B cell (primary cell): ENCODE results near the gene ZNF646. TPM values are rescaled to one million over a fixed set of nuclear protein-coding genes. Genes with fewer than 3 reads are reported as not detected.

Experiments
- ATAC-seq: fragments of 200-7000 bp; cut with Tn5 transposase; one replicate; pipeline ENCODE4 v1.10.0; 2021; ENCODE audit warnings: low read depth, mild to moderate bottlenecking, moderate number of reproducible peaks, moderate library complexity
- CTCF ChIA-PET: fragments of 350-600 bp; sonication (Branson Sonifier 250); formaldehyde crosslinking; loops from one replicate; lab custom pipeline; 2021; ENCODE audit warnings: antibody characterized with exemption, inconsistent platforms; lab: Charles Lee
- POLR2A ChIA-PET: fragments of 350-600 bp; sonication (Branson Sonifier 250); formaldehyde crosslinking; loops from one replicate; lab custom pipeline; 2021; ENCODE audit warnings: antibody characterized with exemption; lab: Charles Lee
- DNase-seq: peaks from one replicate; pipeline ENCODE4 v3.0.0; 2013
- H2AFZ ChIP-seq: 2 replicates; pipeline ENCODE4 v1.6.1; 2012; ENCODE audit warnings: mild to moderate bottlenecking, low read depth, low read length; ENCODE audit not compliant: insufficient read depth, poor library complexity, severe bottlenecking
- H3K27ac ChIP-seq, 2 donors: 1 replicate in 1 of 2; 2 replicates in 1 of 2; pipeline ENCODE4 v1.5.1; 2012 to 2013; ENCODE audit warnings: low read length in 2 of 2, mild to moderate bottlenecking in 2 of 2, moderate library complexity in 1 of 2
- H3K27me3 ChIP-seq, 4 experiments: fragments of 200-600 bp in 1 of 4; sonication (generic) in 1 of 4; replicated peaks in 1 of 4; 1 replicate in 2 of 4; 2 replicates in 2 of 4; pipeline versions ENCODE4 v1.6.1 to v1.7.0; 2013 to 2016; ENCODE audit warnings: low read length in 3 of 4, mild to moderate bottlenecking in 2 of 4, mixed read lengths in 1 of 4, moderate library complexity in 1 of 4; ENCODE audit not compliant: insufficient read depth in 4 of 4, control insufficient read depth in 3 of 4; ENCODE audit errors: control extremely low read depth in 1 of 4
- H3K36me3 ChIP-seq, 2 experiments: replicated peaks in 1 of 2; 1 replicate in 1 of 2; 2 replicates in 1 of 2; pipeline versions ENCODE4 v1.6.1 to v1.7.1; 2013; ENCODE audit warnings: low read length in 1 of 2; ENCODE audit not compliant: insufficient read depth in 2 of 2, control insufficient read depth in 1 of 2; ENCODE audit errors: control extremely low read depth in 1 of 2, extremely low read depth in 1 of 2
- H3K4me1 ChIP-seq, 2 donors: fragments of 200-600 bp in 1 of 2; sonication (generic) in 1 of 2; 1 replicate in 1 of 2; 2 replicates in 1 of 2; pipeline versions ENCODE4 v1.5.1 to v1.6.1; 2013 to 2017; ENCODE audit warnings: low read length in 2 of 2; ENCODE audit not compliant: control insufficient read depth in 2 of 2, insufficient read depth in 2 of 2
- H3K4me2 ChIP-seq: replicated peaks from 2 replicates; pipeline ENCODE3; 2012; ENCODE audit warnings: mild to moderate bottlenecking, low read depth, low read length; ENCODE audit not compliant: poor library complexity, severe bottlenecking
- H3K4me3 ChIP-seq, 5 experiments: fragments of 200-600 bp in 1 of 5; sonication (generic) in 1 of 5; 1 replicate in 3 of 5; 2 replicates in 2 of 5; pipeline versions ENCODE4 v1.5.1 to v1.7.0; 2011 to 2016; ENCODE audit warnings: low read length in 4 of 5, mild to moderate bottlenecking in 4 of 5, low read depth in 2 of 5, control low read depth in 1 of 5, moderate library complexity in 1 of 5; ENCODE audit not compliant: insufficient read depth in 1 of 5; ENCODE audit errors: control extremely low read depth in 1 of 5, extremely low read depth in 1 of 5
- H3K79me2 ChIP-seq: fragments of 200-600 bp; sonication (generic); one replicate; pipeline ENCODE4 v1.6.0; 2016; ENCODE audit warnings: low read length; ENCODE audit not compliant: control insufficient read depth, insufficient read depth
- H3K9ac ChIP-seq: fragments of 200-600 bp; sonication (generic); 2 replicates; pipeline ENCODE4 v1.6.1; 2017; ENCODE audit warnings: mild to moderate bottlenecking, low read length, moderate library complexity
- H3K9me3 ChIP-seq, 3 donors: one replicate each; pipeline versions ENCODE4 v1.6.1 to v1.7.1; 2013; ENCODE audit warnings: low read length in 2 of 3; ENCODE audit not compliant: control insufficient read depth in 2 of 3, insufficient read depth in 1 of 3; ENCODE audit errors: control extremely low read depth in 1 of 3
- H4K20me1 ChIP-seq: 2 replicates; pipeline ENCODE4 v1.6.0; 2012; ENCODE audit warnings: mild to moderate bottlenecking, low read length; ENCODE audit not compliant: insufficient read depth, control insufficient read depth, poor library complexity, severe bottlenecking
- H3K27ac Mint-ChIP-seq: one replicate; pipeline ENCODE4 v1.8.0; 2021; ENCODE audit warnings: mixed read lengths
- H3K27me3 Mint-ChIP-seq: one replicate; pipeline ENCODE4 v1.8.0; 2021; ENCODE audit warnings: mixed read lengths
- H3K4me1 Mint-ChIP-seq: one replicate; pipeline ENCODE4 v1.8.0; 2021; ENCODE audit warnings: mixed read lengths
- H3K4me3 Mint-ChIP-seq: one replicate; pipeline ENCODE4 v1.8.0; 2021; ENCODE audit warnings: mixed read lengths
- H3K9me3 Mint-ChIP-seq: one replicate; pipeline ENCODE4 v1.8.0; 2022; ENCODE audit warnings: mixed read lengths; ENCODE audit not compliant: insufficient read depth
- EZH2 ChIP-seq: IDR thresholded peaks from 2 replicates; pipeline ENCODE4 v1.6.1; 2012; ENCODE audit warnings: borderline replicate concordance, low read depth, mild to moderate bottlenecking, moderate library complexity, low read length; ENCODE audit not compliant: insufficient read depth, poor library complexity, severe bottlenecking
- WGBS: methylation state at CpG from one replicate; pipeline ENCODE4 v1.1.5; 2013; ENCODE audit warnings: missing lambda C conversion rate; ENCODE audit not compliant: insufficient coverage; 5-methylcytosine and 5-hydroxymethylcytosine counted together
- intact Hi-C: fragments of 100-400 bp; cut with micrococcal nuclease; formaldehyde crosslinking; loops from one replicate; pipeline ENCODE4 v1.10.0; 2022
- polyA plus RNA-seq: library from polyadenylated mRNA; depleted of rRNA; stranded (reverse); fragments of >200 nt; gene quantifications from 2 replicates; pipeline ENCODE4 v1.2.3, GENCODE V29; 2012
- total RNA-seq, 2 donors: library from RNA; stranded (reverse); fragments of 120-200 nt in 1 of 2; gene quantifications; 1 replicate in 1 of 2; 2 replicates in 1 of 2; pipeline versions ENCODE4 v1.2.3 to v1.2.4, GENCODE V29; 2013 to 2022
- TF ChIP-seq, protein P1 (sequence below): fragments of 200-600 bp; IDR thresholded peaks from one replicate; pipeline ENCODE4 v1.8.0; 2022; ENCODE audit warnings: antibody characterized with exemption, mild to moderate bottlenecking

ZNF646 gene
- total and polyA plus RNA-seq, 2 donors (not counting 1 experiment from before 2014, with no cell fraction given): 14.7 to 45.9 TPM

DNA sequence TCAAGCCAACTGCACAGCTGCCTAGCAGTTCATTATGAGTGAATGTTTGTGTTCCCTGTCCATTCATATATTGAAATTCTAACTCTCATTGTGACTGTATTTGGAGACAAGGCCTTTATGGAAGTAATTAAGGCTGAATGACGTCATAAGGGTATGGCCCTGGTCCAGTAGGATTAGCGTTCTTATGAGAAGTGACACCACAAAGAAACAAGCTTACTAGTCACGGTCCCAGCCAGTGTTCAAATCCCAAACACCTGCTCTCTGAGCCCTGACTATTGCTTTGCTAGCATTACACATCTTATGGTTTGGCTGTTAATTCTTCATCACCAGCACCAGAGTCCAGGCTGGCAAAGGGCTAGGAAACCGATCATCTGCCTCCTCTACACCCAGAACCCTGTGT, 2.4 kb upstream of the ZNF646 start:
- H3K4me2 ChIP-seq: peak overlapping the region; percentile 78
- DNase-seq (no peak), ATAC-seq (no peak)
- peaks cover 33% of the 10 kb centered on the region for H3K79me2 ChIP-seq
- H3K27ac Mint-ChIP-seq: peak overlapping the region; percentile 20
- CTCF ChIA-PET: no interaction called here
- peaks cover 3% of the 10 kb centered on the region for H4K20me1 ChIP-seq
- H3K27me3 ChIP-seq: no peaks in the 10 kb centered on the region
- peak overlapping the region; percentile 95 for H3K4me3 Mint-ChIP-seq
- 73% methylated on average over 3 of the region's 4 CpGs for WGBS
- no peak overlapping the region for H3K27ac ChIP-seq
- peaks cover 0 to 3% (median 0%) of the 10 kb centered on the region in 3 donors for H3K9me3 ChIP-seq
- H3K36me3 ChIP-seq: peaks cover 0 to 2% of the 10 kb centered on the region in 2 experiments
- peak overlapping the region; percentile 94 for H2AFZ ChIP-seq
- intact Hi-C loops: loop anchor here (5.0 kb wide), 1 partner anchor 1110 kb away; the partner anchor contains the start of gene TMEM219
- no peaks in the 10 kb centered on the region for H3K9me3 Mint-ChIP-seq
- H3K4me1 ChIP-seq: peaks cover 20 to 25% of the 10 kb centered on the region in 2 donors
- no peak overlapping the region for H3K4me3 ChIP-seq
- no peaks in the 10 kb centered on the region for H3K27me3 Mint-ChIP-seq
- peak overlapping the region; percentile 89 for H3K9ac ChIP-seq
- POLR2A ChIA-PET: no interaction called here
- TF ChIP-seq, protein P1, sequence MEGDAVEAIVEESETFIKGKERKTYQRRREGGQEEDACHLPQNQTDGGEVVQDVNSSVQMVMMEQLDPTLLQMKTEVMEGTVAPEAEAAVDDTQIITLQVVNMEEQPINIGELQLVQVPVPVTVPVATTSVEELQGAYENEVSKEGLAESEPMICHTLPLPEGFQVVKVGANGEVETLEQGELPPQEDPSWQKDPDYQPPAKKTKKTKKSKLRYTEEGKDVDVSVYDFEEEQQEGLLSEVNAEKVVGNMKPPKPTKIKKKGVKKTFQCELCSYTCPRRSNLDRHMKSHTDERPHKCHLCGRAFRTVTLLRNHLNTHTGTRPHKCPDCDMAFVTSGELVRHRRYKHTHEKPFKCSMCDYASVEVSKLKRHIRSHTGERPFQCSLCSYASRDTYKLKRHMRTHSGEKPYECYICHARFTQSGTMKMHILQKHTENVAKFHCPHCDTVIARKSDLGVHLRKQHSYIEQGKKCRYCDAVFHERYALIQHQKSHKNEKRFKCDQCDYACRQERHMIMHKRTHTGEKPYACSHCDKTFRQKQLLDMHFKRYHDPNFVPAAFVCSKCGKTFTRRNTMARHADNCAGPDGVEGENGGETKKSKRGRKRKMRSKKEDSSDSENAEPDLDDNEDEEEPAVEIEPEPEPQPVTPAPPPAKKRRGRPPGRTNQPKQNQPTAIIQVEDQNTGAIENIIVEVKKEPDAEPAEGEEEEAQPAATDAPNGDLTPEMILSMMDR: no peak
- no peak for TF ChIP-seq EZH2
- H3K4me1 Mint-ChIP-seq: peaks cover 33% of the 10 kb centered on the region

DNA sequence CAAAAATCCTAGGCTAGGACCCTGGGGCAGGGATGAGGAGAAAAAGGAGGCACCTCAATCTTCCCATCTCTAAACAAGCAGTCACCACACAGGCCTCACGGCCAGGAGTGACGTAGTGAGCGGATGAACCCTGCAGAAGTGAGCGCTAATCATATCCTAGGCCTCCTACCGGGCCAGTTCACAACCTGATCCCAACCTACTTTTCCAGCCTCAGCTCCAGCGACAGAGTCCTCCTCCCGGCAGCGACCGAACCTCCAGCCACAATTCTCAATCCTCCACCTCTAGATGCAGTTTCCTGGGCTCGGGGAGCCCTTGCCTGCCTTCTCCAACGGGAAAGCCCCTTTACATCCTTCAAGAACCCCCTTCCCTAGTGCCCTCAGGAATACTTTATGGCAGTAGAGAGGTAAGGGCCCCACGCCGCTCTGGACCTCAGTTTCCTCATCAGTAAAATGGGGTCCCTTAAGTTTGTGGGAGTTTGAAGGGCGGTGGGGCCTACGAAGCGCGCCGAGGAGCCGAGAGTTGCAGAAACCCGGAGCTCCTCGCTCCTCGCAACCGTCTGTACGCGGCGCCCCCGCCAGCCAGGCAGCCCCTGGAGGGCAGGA, 1.6 kb upstream of the ZNF646 start:
- Histone ChIP-seq H3K27ac (peak overlapping the region; percentile 23 to 89), H3K36me3 (peaks cover 0 to 10% of the 10 kb centered on the region in 2 experiments), H3K4me3 (peak overlapping the region; percentile 73 to 99 (median 91)), H3K4me2 (peak overlapping the region; percentile 78), H3K4me1 (peaks cover 20 to 25% of the 10 kb centered on the region in 2 donors), H2AFZ (peak overlapping the region; percentile 94), H3K9me3 (peaks cover 0 to 3% (median 0%) of the 10 kb centered on the region in 3 donors), H4K20me1 (peaks cover 11% of the 10 kb centered on the region), H3K9ac (peak overlapping the region; percentile 89), H3K27me3 (no peaks in the 10 kb centered on the region), H3K79me2 (peaks cover 41% of the 10 kb centered on the region)
- Mint-ChIP-seq H3K4me3 (peak overlapping the region; percentile 95), H3K27ac (peak overlapping the region; percentile 88), H3K4me1 (peaks cover 33% of the 10 kb centered on the region), H3K27me3 (no peaks in the 10 kb centered on the region), H3K9me3 (no peaks in the 10 kb centered on the region)
- intact Hi-C loops: loop anchor here (1.0 to 5.0 kb wide), 2 partner anchors 75 to 1110 kb away; partner anchors contain the start of gene TMEM219
- ATAC-seq (no peak), DNase-seq (no peak)
- ChIA-PET CTCF (interaction anchor here (1.6 to 2.1 kb wide), 3 partner anchors 45 to 76 kb away, joined by 3 to 18 read pairs (median 8); partner anchors contain the start of gene KAT8), POLR2A (interaction anchor here (0.6 to 2.4 kb wide), 4 partner anchors 39 to 386 kb away, joined by 3 to 28 read pairs (median 13); partner anchors contain the start of genes ARMC5, KAT8 and STX4)
- 6% methylated on average over 24 of the region's 27 CpGs for WGBS
- TF ChIP-seq, protein P1: no peak
- TF ChIP-seq EZH2: no peak
